ENCODE results near the gene SNTG2.

Gene SNTG2

GRCh38 chr2:1137913-1138391 is 187.3 kb downstream of the SNTG2 start:
- DNase-seq (ENCODE audit: low read depth, low spot score) = no peak

- DNase-seq (ENCODE audit: low read depth, low spot score) = peak; percentile 31
Measured at GRCh38 chr2:1140389-1141003, 189.8 kb downstream of the SNTG2 start.

- no peak for DNase-seq (ENCODE audit: low read depth, low spot score)
Measured at GRCh38 chr2:1141079-1141478, 190.4 kb downstream of the SNTG2 start.

- DNase-seq (ENCODE audit: low read depth, low spot score) = no peak
Measured at GRCh38 chr2:1143129-1143528, 192.5 kb downstream of the SNTG2 start.

- DNase-seq (ENCODE audit: low read depth, low spot score) = no peak
Measured at GRCh38 chr2:1147873-1148612, 197.4 kb downstream of the SNTG2 start.

- no peak for DNase-seq (ENCODE audit: low read depth, low spot score)
Measured at GRCh38 chr2:1150724-1151511, 200.3 kb downstream of the SNTG2 start.

GRCh38 chr2:1152375-1152774 is 201.7 kb downstream of the SNTG2 start:
- DNase-seq (ENCODE audit: low read depth, low spot score) = no peak

GRCh38 chr2:1153920-1154319 is 203.3 kb downstream of the SNTG2 start:
- no peak for DNase-seq (ENCODE audit: low read depth, low spot score)

DNA sequence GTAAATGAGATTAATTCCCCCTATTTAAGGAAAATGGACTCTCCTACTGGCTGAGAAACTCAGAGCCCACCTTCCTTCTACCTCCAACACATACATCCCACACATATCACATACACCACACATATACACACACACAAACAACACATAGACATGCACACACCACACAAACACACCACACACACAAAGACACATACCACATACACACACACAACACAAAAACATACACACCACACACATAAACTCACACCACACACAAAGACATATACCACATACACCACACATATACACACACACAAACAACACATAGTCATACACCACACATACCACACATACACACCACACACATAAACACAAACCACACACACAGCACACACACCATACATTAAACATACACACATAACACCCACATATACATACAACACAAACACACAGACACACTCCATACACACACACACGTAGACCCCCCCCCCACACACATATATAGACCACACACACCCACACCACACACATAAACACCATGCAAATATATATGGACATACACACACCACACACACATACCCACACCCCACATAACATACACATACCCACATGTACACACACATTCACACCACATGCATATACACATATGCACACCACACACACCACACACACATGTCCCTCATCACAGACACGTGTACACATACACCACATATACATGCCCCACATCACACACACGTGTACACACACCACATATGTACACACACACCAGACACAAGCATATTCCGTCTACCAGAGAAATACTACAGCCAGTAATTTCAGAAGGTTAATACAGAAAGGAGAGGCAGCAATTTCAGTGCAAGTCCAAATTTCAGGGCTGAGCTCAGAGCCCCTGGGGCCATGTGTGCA is 204.3 kb downstream of the SNTG2 start:
- DNase-seq (ENCODE audit: low read depth, low spot score) = no peak

DNA sequence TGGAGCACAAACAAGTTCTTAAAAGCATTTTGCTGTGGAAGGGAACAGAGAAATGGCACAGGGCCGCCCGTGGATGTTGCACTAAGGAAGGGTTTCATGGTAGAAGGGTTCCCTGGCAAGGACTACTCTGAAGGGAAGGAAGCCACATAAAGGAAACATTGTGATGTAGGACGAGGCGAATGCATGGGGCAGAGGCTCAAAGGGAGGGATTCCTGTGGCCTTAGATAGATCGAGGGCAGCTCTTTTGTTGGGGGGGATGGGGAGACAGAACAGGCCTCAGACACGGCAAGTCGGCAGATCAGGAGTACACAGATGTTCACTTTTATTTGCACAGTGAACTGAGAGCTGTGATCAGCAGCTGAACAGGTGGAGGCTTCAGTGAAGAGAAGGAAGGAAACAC is 205.4 kb downstream of the SNTG2 start:
- no peak for DNase-seq (ENCODE audit: low read depth, low spot score)

GRCh38 chr2:1156531-1156930 is 205.9 kb downstream of the SNTG2 start:
- no peak for DNase-seq (ENCODE audit: low read depth, low spot score)

DNA sequence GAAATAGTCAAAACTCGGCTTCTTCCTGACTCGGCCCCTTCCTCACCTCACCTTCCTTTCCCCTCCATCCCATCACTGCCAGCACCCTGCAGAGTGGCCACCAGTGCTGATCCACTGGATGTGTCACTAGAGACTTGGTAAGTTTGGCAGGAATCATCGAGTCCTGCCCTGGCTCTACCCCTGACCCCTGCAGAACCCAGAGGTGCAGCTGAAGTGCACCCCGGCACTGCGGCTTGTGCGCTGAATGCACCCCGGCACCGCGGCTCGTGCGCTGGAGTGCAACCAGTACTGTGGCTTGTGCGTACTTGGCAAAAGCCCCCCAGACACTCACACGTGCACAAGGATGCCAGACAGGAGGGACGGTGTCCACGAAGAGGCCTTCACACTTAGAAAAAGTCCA is 206.5 kb downstream of the SNTG2 start:
- DNase-seq (ENCODE audit: low read depth, low spot score) = no peak

DNA sequence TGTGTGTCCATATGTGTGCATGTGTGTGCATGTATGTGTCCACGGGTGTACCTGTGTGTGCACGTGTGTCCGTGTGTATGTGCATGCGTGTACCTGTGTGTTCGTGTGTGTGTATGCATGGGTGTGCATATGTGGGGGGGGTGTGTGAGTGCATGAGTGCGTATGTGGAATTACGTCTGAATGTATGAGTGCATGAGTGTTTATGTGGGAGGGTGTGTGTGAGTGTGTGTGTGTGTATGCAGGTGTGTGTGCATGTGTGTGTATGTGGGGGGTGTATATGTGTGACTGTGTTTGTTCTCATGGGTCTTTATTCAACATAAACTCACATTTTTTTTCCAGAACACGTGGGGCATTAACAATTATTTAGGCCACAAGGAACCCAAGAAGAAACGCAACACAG is 208.4 kb downstream of the SNTG2 start:
- no peak for DNase-seq (ENCODE audit: low read depth, low spot score)

DNA sequence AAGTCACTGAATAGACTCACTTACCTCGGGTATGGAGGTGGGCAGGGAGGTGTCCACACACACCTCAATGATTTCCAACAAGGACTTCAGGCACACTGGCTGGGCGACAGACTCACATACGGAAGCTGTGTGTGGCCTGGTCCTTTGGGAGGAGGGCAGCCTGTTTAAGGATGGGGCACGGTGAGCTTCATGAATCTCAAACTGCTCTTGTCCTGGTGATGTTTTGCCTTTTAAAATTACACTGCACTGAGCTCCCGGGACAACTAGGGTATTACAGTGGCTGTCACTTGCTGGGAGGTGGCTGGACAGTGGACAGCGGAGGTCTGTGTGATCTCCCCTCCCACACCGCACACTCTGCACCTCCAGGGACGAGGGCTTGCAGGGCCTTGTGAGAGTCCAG is 211.6 kb downstream of the SNTG2 start:
- DNase-seq (ENCODE audit: low read depth, low spot score) = no peak

GRCh38 chr2:1162768-1163584 is 212.3 kb downstream of the SNTG2 start:
- no peak for DNase-seq (ENCODE audit: low read depth, low spot score)

GRCh38 chr2:1166976-1167375 is 216.3 kb downstream of the SNTG2 start:
- DNase-seq (ENCODE audit: low read depth, low spot score) = no peak

GRCh38 chr2:1168846-1169245 is 218.2 kb downstream of the SNTG2 start:
- no peak for DNase-seq (ENCODE audit: low read depth, low spot score)

DNA sequence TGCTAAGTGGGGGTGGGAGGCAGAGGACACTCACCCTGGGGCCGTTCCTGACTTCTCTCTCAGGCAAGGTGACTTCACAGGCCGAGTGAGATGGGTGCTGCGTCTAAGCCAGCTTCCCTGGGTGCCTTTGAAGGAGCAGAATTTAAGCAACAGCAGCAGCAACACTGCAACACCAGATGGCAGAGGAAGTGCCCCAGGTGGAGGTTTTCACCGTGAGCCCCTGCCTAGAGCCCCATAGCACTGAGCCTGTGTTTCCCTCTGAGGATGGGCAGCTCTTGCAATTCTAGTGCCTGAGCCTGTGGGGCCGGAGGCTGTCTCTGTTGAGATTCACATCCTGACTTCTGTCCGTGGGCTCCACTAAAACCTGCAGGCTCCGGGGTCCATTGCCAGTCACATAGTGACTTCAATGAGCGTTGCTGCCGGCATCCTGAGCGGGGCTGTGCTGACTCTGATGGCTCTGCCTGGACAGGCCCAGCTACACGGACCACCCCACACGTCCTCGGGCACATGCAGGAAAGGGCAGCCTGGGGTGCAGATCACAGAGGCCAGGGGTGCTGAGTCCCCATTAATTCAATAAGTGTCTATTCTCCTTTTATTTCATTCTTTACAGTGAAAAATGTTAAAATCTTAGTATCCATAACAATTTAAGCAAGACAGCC is 218.8 kb downstream of the SNTG2 start:
- DNase-seq (ENCODE audit: low read depth, low spot score) = no peak

- no peak for DNase-seq (ENCODE audit: low read depth, low spot score)
Measured at GRCh38 chr2:1170241-1170640, 219.6 kb downstream of the SNTG2 start.

- no peak for DNase-seq (ENCODE audit: low read depth, low spot score)
Measured at GRCh38 chr2:1170711-1171110, 220.1 kb downstream of the SNTG2 start.

Measured in astrocyte of the hippocampus (primary cell).